ENCODE data around the gene DYNLL1. TPM values are rescaled to one million over a fixed set of nuclear protein-coding genes. Genes with fewer than 3 reads are reported as not detected.
A peak's percentile ranks its signal among the peaks of the same experiment; 100 is the strongest.

DYNLL1 gene
- total and polyA plus RNA-seq, 2 of the 13 experiments (the other 11 are each of a cell fraction or from before 2014, with no cell fraction given): 271 to 294 TPM

DNA sequence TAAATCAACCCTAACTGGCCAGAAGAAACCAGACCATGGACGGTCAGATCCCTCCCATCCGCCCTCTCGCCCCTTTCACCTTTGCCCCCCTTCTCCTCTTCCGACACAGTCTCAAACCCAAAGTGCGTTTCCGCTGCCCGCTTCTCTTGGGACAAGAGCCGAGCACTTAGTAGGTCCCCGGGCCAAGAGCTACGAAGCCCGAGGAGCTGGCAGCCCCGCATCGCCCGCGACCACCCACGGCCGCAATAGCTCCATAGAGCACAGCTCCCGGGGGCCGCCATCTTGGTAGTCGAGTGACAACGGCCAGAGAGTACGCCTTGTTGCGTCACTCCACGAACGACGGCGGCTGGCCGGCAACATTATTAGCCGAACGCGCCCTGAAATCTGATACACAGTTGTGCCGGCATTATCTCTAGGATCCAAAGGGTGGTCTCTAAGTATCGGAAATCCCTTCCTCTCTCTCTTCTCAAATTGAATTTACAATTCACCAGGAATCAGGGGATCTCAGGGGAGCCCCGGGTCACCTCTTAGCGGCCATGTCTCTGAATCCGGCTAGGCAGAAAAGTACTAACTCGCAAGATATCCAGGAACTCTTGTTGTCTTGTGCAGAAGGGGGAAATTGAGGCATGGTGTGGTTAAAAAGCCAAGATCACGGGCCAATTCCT is 33.1 kb downstream of the DYNLL1 start, which contains the start of gene COQ5 (continued):
- no peak for TF ChIP-seq SMARCC2 (IDR thresholded peaks at IDR 0.05)
- TF ChIP-seq ZNF629 (CRISPR knock-in tag; conservative IDR thresholded peaks at IDR 0.05): no peak
- 0 out of 2 replicates have a peak, but pooled peaks have one; percentile 36 for TF ChIP-seq FOSL1 (CRISPR knock-in tag; IDR thresholded peaks at IDR 0.05; ENCODE audit: borderline replicate concordance)
- TF ChIP-seq TRIM24 (CRISPR knock-in tag; IDR thresholded peaks at IDR 0.05): no peak
- peak; percentile 47; the same call in 1 of the 2 replicates for TF ChIP-seq RFXAP (CRISPR knock-in tag; IDR thresholded peaks at IDR 0.05; ENCODE audit: borderline replicate concordance)
- TF ChIP-seq ZKSCAN5 (CRISPR knock-in tag; IDR thresholded peaks at IDR 0.05): no peak
- TF ChIP-seq, protein P1, sequence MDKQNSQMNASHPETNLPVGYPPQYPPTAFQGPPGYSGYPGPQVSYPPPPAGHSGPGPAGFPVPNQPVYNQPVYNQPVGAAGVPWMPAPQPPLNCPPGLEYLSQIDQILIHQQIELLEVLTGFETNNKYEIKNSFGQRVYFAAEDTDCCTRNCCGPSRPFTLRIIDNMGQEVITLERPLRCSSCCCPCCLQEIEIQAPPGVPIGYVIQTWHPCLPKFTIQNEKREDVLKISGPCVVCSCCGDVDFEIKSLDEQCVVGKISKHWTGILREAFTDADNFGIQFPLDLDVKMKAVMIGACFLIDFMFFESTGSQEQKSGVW (CRISPR knock-in tag; IDR thresholded peaks at IDR 0.05; ENCODE audit: borderline replicate concordance): no peak
- no peak for TF ChIP-seq HNRNPK (IDR thresholded peaks at IDR 0.05; ENCODE audit: low read depth, low read length, poor library complexity, severe bottlenecking)
- no peak for TF ChIP-seq ZNF407 (CRISPR knock-in tag; IDR thresholded peaks at IDR 0.05; ENCODE audit: not compliant biosample characterization)
- TF ChIP-seq, protein P2, sequence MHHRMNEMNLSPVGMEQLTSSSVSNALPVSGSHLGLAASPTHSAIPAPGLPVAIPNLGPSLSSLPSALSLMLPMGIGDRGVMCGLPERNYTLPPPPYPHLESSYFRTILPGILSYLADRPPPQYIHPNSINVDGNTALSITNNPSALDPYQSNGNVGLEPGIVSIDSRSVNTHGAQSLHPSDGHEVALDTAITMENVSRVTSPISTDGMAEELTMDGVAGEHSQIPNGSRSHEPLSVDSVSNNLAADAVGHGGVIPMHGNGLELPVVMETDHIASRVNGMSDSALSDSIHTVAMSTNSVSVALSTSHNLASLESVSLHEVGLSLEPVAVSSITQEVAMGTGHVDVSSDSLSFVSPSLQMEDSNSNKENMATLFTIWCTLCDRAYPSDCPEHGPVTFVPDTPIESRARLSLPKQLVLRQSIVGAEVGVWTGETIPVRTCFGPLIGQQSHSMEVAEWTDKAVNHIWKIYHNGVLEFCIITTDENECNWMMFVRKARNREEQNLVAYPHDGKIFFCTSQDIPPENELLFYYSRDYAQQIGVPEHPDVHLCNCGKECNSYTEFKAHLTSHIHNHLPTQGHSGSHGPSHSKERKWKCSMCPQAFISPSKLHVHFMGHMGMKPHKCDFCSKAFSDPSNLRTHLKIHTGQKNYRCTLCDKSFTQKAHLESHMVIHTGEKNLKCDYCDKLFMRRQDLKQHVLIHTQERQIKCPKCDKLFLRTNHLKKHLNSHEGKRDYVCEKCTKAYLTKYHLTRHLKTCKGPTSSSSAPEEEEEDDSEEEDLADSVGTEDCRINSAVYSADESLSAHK (CRISPR knock-in tag; IDR thresholded peaks at IDR 0.05; ENCODE audit: borderline replicate concordance): no peak
- TF ChIP-seq, protein P3, sequence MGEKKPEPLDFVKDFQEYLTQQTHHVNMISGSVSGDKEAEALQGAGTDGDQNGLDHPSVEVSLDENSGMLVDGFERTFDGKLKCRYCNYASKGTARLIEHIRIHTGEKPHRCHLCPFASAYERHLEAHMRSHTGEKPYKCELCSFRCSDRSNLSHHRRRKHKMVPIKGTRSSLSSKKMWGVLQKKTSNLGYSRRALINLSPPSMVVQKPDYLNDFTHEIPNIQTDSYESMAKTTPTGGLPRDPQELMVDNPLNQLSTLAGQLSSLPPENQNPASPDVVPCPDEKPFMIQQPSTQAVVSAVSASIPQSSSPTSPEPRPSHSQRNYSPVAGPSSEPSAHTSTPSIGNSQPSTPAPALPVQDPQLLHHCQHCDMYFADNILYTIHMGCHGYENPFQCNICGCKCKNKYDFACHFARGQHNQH (CRISPR knock-in tag; IDR thresholded peaks at IDR 0.05): peak; percentile 74; the same call in 1 of the 2 replicates
- TF ChIP-seq RARG (CRISPR knock-in tag; IDR thresholded peaks at IDR 0.05; ENCODE audit: low read depth): no peak
- TF ChIP-seq POLR2AphosphoS2 (IDR thresholded peaks at IDR 0.05; ENCODE audit: low read depth, low read length): no peak
- TF ChIP-seq KMT2B (CRISPR knock-in tag; IDR thresholded peaks at IDR 0.05): peak; percentile 82
- no peak for TF ChIP-seq ATM (IDR thresholded peaks at IDR 0.05; ENCODE audit: borderline replicate concordance)
- peak; percentile 86 for TF ChIP-seq POLR2AphosphoS5 (IDR thresholded peaks at IDR 0.05; ENCODE audit: low read depth, low read length)
